Measurements from ENCODE around the gene DMRTC1B. TPM values are rescaled to one million over a fixed set of nuclear protein-coding genes. Genes with fewer than 3 reads are reported as not detected.
"Not testable (repeated sequence)": the region's sequence is repeated elsewhere in the genome, so short reads cannot be mapped to it uniquely, and the experiment has no call there.

DMRTC1B gene
- total and polyA plus RNA-seq, 2 of the 4 experiments (the other 2 are of a cell fraction): not detected

GRCh38 chrX:72889740-72890139 is 113.0 kb downstream of the DMRTC1B start:
- H3K4me1 ChIP-seq (ENCODE audit: control insufficient read depth, insufficient read depth, low read length); H3K23ac ChIP-seq (ENCODE audit: low read depth, low read length); H3K4me2 ChIP-seq (ENCODE audit: low read depth, low read length); CTCF ChIA-PET; BruUV-seq (replicated peaks); H3K56ac ChIP-seq (ENCODE audit: extremely low read depth, insufficient read depth, low read length); H2AK9ac ChIP-seq (replicated peaks; ENCODE audit: low read depth, low read length, poor library complexity); H2BK5ac ChIP-seq (ENCODE audit: low read depth, low read length, poor library complexity, severe bottlenecking); dilution Hi-C loops (cut with HindIII; ENCODE audit: low sequenced_read_pairs, unreplicated experiment); H2BK120ac ChIP-seq (ENCODE audit: low read depth, low read length); in situ Hi-C loops (cut with MboI; ENCODE audit: low sequenced_read_pairs); intact Hi-C loops (cut with micrococcal nuclease); H4K91ac ChIP-seq (ENCODE audit: insufficient read depth, low read depth, low read length); H4K8ac ChIP-seq (ENCODE audit: low read depth in 2 of 2, low read length in 2 of 2); H2AFZ ChIP-seq (replicated peaks; ENCODE audit: low read length, poor library complexity); H3K4ac ChIP-seq (ENCODE audit: low read depth, low read length); H3K36me3 ChIP-seq (ENCODE audit: control insufficient read depth, insufficient read depth, low read length); DNase-seq; H4K20me1 ChIP-seq (ENCODE audit: insufficient read depth, low read length); H3K9ac ChIP-seq (ENCODE audit: low read depth, low read length); H3K4me3 ChIP-seq (ENCODE audit: insufficient read depth, low read depth, low read length); H3K79me1 ChIP-seq (ENCODE audit: low read depth in 1 of 2, low read length in 2 of 2); H2AK5ac ChIP-seq (ENCODE audit: low read depth, low read length); H3K27ac ChIP-seq (ENCODE audit: insufficient read depth, low read length); ATAC-seq (ENCODE audit: low read depth); H2BK20ac ChIP-seq (ENCODE audit: low read depth, low read length); H3K14ac ChIP-seq (replicated peaks; ENCODE audit: low read depth, low read length); H3K18ac ChIP-seq (ENCODE audit: low read depth, low read length); POLR2A ChIA-PET (ENCODE audit: unreplicated experiment); H3K9me1 ChIP-seq (ENCODE audit: insufficient read depth, low read length); H3K27me3 ChIP-seq (ENCODE audit: control insufficient read depth, insufficient read depth, low read length); H4K5ac ChIP-seq (ENCODE audit: low read depth, low read length); H2BK15ac ChIP-seq (ENCODE audit: low read depth, low read length); H3K9me3 ChIP-seq (ENCODE audit: control insufficient read depth, insufficient read depth, low read length): not testable (repeated sequence)
- no CpG with 5 or more reads among the region's 14 CpGs for WGBS, 2 experiments (ENCODE audit: extremely low coverage in 2 of 2, insufficient read length in 1 of 2)

Small RNA genes lying within 50 kb of the gene (microRNA-seq; reads per million reads assigned to microRNA genes)
- gene RNU1-112P (ENCODE audit: insufficient read depth, insufficient read length): not detected

Small RNA genes lying within 50 kb of the gene (small RNA-seq; reads per million reads assigned to genes)
- 0 to 12.0 (median 0.42) reads per million in 5 experiments for gene RNU1-112P

Other genes with a start within 250 kb of the DMRTC1B start
- 28.5 and 30.8 TPM in 2 replicates for gene HDAC8, start 204.0 kb upstream of the DMRTC1B start, total RNA-seq (2012; rRNA removed)
- gene HDAC8, start 204.0 kb upstream of the DMRTC1B start, polyA plus RNA-seq (2012; rRNA removed): 12.9 and 16.1 TPM in 2 replicates
- 3.3 and 4.5 TPM in 2 replicates for gene PHKA1, start 62.6 kb upstream of the DMRTC1B start, total RNA-seq (2012; rRNA removed)
- gene PHKA1, start 62.6 kb upstream of the DMRTC1B start, polyA plus RNA-seq (2012; rRNA removed): 2.3 and 2.7 TPM in 2 replicates
- gene FAM236B, start 5.8 kb downstream of the DMRTC1B start, total RNA-seq (2012; rRNA removed): not detected in 2 replicates
- not detected in 2 replicates for gene FAM236B, start 5.8 kb downstream of the DMRTC1B start, polyA plus RNA-seq (2012; rRNA removed)
- gene FAM236D, start 31.3 kb downstream of the DMRTC1B start, total RNA-seq (2012; rRNA removed): not detected in 2 replicates
- not detected in 2 replicates for gene FAM236D, start 31.3 kb downstream of the DMRTC1B start, polyA plus RNA-seq (2012; rRNA removed)
- not detected in 2 replicates for gene FAM236C, start 135.7 kb downstream of the DMRTC1B start, total RNA-seq (2012; rRNA removed)
- not detected in 2 replicates for gene FAM236C, start 135.7 kb downstream of the DMRTC1B start, polyA plus RNA-seq (2012; rRNA removed)
- not detected in 2 replicates for gene FAM236A, start 161.3 kb downstream of the DMRTC1B start, total RNA-seq (2012; rRNA removed)
- gene FAM236A, start 161.3 kb downstream of the DMRTC1B start, polyA plus RNA-seq (2012; rRNA removed): not detected in 2 replicates
- not detected in 2 replicates for gene DMRTC1, start 166.9 kb downstream of the DMRTC1B start, total RNA-seq (2012; rRNA removed)
- gene DMRTC1, start 166.9 kb downstream of the DMRTC1B start, polyA plus RNA-seq (2012; rRNA removed): not detected in 2 replicates
- not detected in 2 replicates for gene PABPC1L2B, start 226.0 kb downstream of the DMRTC1B start, total RNA-seq (2012; rRNA removed)
- gene PABPC1L2B, start 226.0 kb downstream of the DMRTC1B start, polyA plus RNA-seq (2012; rRNA removed): not detected in 2 replicates

Data from IMR-90 (cell line).